ENCODE results near the gene FBXO11.
"Not testable (repeated sequence)": the region's sequence is repeated elsewhere in the genome, so short reads cannot be mapped to it uniquely, and the experiment has no call there.

The FBXO11 gene

DNA sequence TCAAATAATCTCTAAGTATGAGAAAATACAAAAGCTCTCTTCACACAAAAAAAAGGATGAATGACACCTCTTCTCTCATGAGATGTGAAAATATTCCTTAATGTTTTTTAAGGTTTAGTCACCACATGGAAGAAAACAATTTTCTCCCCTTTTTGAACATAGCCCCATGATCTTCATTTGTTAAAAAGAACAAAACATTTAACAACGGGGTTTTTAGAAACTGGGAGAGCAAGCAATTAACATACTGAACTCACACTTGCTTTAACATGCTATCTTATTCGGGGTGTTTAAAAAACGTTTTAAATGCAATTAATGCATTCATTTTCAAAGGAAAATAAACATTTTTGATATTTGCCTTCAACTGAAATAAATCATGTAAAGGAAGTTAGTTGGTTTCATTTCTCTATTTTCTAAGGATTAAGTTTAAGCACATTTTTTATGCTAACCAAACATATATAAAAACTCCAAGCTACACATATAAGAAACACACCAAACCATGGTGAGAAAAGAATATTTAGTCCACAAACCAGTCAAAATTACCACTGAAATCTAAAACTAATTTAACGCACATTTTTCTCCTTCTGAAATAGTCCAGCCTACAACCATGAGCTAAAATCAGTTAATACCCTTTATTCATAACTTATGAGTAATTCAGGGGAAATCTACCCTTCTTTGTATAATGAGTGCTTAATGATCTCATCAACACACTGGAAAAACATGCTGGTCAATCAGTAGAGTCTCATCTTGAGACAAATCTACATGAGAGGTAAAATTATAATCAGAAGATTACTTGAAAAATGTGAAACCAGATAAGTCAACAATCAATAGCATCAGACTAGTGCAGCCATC is 8.2 kb downstream of the FBXO11 start:
- Histone ChIP-seq H3K9me3 (ENCODE audit: control insufficient read depth, low read length) (no peaks in the 10 kb centered on the region), H3K27ac (ENCODE audit: low read depth, low read length, severe bottlenecking) (no peak overlapping the region), H3K36me3 (ENCODE audit: control insufficient read depth, insufficient read depth, low read length) (peaks cover 26% of the 10 kb centered on the region), H3K4me1 (ENCODE audit: control insufficient read depth, insufficient read depth, low read length, poor library complexity, severe bottlenecking) (peaks cover 11% of the 10 kb centered on the region), H3K4me3 (ENCODE audit: extremely low read depth, insufficient read depth, low read length, poor library complexity, severe bottlenecking) (no peak overlapping the region)
- 100% methylated on average over 1 of the region's 4 CpGs; no CpG with 5 or more reads in 1 of the 2 experiments for WGBS, 2 experiments (ENCODE audit: insufficient coverage in 2 of 2)

DNA sequence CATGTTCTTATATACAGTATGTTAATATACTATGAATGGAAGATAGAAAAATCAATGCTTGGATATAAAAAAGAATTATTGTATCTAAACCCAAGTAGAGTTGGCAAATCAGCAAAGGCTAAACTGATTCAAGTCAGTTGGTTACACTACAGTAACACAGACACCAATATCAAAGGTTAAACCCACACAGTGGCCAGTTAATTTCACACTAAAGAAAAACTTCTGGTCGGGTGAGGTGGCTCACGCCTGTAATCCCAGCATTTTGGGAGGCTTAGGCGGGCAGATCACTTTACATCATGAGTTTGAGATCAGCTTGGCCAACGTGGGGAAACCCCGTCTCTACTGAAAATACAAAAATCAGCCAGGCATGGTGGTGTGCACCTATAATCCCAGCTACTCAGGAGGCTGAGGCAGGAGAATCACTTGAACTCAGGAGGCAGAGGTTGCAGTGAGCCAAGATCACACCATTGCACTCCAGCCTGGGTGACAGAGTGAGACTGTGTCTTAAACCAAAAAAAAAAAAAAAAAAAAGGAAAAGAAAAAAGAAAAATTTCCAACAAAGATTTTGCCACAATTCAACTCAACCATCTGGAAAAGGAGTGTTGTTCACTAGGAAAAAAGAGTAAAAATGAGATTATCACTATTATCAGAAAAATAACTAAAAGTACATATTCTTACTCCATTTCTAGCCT is 9.0 kb downstream of the FBXO11 start:
- Histone ChIP-seq H3K36me3 (ENCODE audit: control insufficient read depth, insufficient read depth, low read length) (peaks cover 27% of the 10 kb centered on the region), H3K4me1 (ENCODE audit: control insufficient read depth, insufficient read depth, low read length, poor library complexity, severe bottlenecking) (peaks cover 11% of the 10 kb centered on the region)
- not testable (repeated sequence) for H3K4me3 ChIP-seq (ENCODE audit: extremely low read depth, insufficient read depth, low read length, poor library complexity, severe bottlenecking); H3K27ac ChIP-seq (ENCODE audit: low read depth, low read length, severe bottlenecking); H3K9me3 ChIP-seq (ENCODE audit: control insufficient read depth, low read length)
- 90 to 97% methylated on average over 5 of the region's 5 CpGs for WGBS, 2 experiments (ENCODE audit: insufficient coverage in 2 of 2)

DNA sequence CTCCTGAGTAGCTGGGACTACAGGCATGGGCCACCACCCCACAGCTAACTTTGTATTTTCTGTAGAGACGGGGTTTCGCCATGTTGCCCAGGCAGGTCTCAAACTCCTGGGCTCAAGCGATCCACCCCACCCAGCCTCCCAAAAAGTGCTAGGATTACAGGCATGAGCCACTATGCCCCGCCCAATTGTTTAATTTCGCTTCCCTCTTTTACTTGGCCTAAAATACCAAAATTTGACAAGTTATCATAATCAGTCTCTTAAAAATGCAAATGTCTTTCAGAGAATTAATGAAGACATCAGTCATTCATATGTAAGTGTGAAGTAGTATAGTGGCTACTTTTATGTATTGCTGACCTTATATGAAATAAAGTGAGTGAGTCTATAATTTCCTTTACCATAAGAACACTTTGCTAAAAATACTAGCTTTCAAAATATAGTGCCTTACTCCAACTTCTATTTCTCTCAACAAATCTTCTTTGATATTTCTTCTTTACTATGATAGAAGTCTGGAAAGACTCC is 9.8 kb downstream of the FBXO11 start:
- Histone ChIP-seq H3K4me1 (ENCODE audit: control insufficient read depth, insufficient read depth, low read length, poor library complexity, severe bottlenecking) (peaks cover 7% of the 10 kb centered on the region), H3K4me3 (ENCODE audit: extremely low read depth, insufficient read depth, low read length, poor library complexity, severe bottlenecking) (no peak overlapping the region), H3K9me3 (ENCODE audit: control insufficient read depth, low read length) (no peaks in the 10 kb centered on the region), H3K36me3 (ENCODE audit: control insufficient read depth, insufficient read depth, low read length) (peaks cover 26% of the 10 kb centered on the region), H3K27ac (ENCODE audit: low read depth, low read length, severe bottlenecking) (no peak overlapping the region)
- WGBS, 2 experiments (ENCODE audit: insufficient coverage in 2 of 2), result 89 to 92% methylated on average over 3 to 4 of the region's 5 CpGs

GRCh38 chr2:47893771-47894170 is 12.5 kb downstream of the FBXO11 start:
- Histone ChIP-seq H3K4me1 (ENCODE audit: control insufficient read depth, insufficient read depth, low read length, poor library complexity, severe bottlenecking) (no peaks in the 10 kb centered on the region), H3K36me3 (ENCODE audit: control insufficient read depth, insufficient read depth, low read length) (peaks cover 26% of the 10 kb centered on the region), H3K4me3 (ENCODE audit: extremely low read depth, insufficient read depth, low read length, poor library complexity, severe bottlenecking) (no peak overlapping the region), H3K9me3 (ENCODE audit: control insufficient read depth, low read length) (no peaks in the 10 kb centered on the region), H3K27ac (ENCODE audit: low read depth, low read length, severe bottlenecking) (no peak overlapping the region)
- 80% methylated on average over 1 of the region's 1 CpG; no CpG with 5 or more reads in 1 of the 2 experiments for WGBS, 2 experiments (ENCODE audit: insufficient coverage in 2 of 2)

GRCh38 chr2:47892338-47892730 is 14.0 kb downstream of the FBXO11 start:
- Histone ChIP-seq H3K36me3 (ENCODE audit: control insufficient read depth, insufficient read depth, low read length) (peaks cover 26% of the 10 kb centered on the region), H3K4me1 (ENCODE audit: control insufficient read depth, insufficient read depth, low read length, poor library complexity, severe bottlenecking) (no peaks in the 10 kb centered on the region)
- WGBS, 2 experiments (ENCODE audit: insufficient coverage in 2 of 2), result 100% methylated on average over 1 of the region's 2 CpGs

DNA sequence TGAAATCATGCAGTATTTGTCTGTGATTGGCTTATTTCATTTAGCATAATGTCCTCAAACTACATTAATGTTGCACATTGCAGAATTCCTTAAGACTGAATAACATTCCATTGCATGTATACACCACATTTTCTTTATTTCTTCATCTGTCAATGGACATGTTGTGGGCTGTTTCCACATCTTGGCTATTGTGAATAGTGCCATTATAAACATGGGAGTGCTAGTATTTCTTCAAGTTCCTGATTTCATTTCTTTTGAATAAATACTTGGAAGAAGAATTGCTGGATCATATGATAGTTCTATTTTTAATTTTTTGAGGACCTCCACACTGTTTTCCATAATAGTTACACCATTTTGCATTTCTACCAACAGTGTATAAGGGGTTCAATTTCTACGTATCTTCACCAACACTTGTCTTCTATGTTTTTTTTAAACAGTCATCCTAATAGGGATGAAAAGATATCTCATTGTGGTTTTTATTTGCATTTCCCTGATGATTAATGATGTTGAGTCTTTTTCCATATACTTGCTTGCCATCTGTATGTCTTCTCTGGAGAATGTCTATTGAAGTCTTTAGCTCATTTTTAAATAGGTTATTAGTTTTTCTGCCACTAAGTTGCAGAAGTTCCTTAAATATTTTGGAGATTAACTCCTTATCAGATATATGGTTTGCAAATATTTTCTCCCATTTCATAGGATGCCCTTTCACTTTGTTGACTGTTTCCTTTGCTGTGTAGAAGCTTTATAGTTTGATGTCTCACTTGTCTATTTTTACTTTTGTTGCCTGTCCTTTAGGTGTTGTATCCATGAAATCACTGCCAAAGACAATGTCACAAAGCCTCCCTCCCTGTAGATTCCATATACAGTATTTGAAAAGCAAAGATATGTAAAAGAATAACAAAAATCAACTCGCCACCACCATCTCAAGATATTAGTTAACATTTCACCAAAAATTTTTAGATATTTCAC is 14.6 kb downstream of the FBXO11 start:
- Histone ChIP-seq H3K9me3 (ENCODE audit: control insufficient read depth, low read length) (no peaks in the 10 kb centered on the region), H3K4me1 (ENCODE audit: control insufficient read depth, insufficient read depth, low read length, poor library complexity, severe bottlenecking) (no peaks in the 10 kb centered on the region), H3K27ac (ENCODE audit: low read depth, low read length, severe bottlenecking) (no peak overlapping the region), H3K4me3 (ENCODE audit: extremely low read depth, insufficient read depth, low read length, poor library complexity, severe bottlenecking) (no peak overlapping the region), H3K36me3 (ENCODE audit: control insufficient read depth, insufficient read depth, low read length) (peaks cover 26% of the 10 kb centered on the region)
- no CpG with 5 or more reads among the region's 2 CpGs for WGBS, 2 experiments (ENCODE audit: insufficient coverage in 2 of 2)

More at GRCh38 chr2:47892338-47892730, 14.0 kb downstream of the FBXO11 start:
- H3K27ac ChIP-seq (ENCODE audit: low read depth, low read length, severe bottlenecking), result no peak overlapping the region
- H3K4me3 ChIP-seq (ENCODE audit: extremely low read depth, insufficient read depth, low read length, poor library complexity, severe bottlenecking), result no peak overlapping the region
- no peaks in the 10 kb centered on the region for H3K9me3 ChIP-seq (ENCODE audit: control insufficient read depth, low read length)

GRCh38 chr2:47890711-47891368 is 15.5 kb downstream of the FBXO11 start:
- no peak overlapping the region for H3K27ac ChIP-seq (ENCODE audit: low read depth, low read length, severe bottlenecking)
- WGBS, 2 experiments (ENCODE audit: insufficient coverage in 2 of 2), result 100% methylated on average over 2 of the region's 10 CpGs
- H3K36me3 ChIP-seq (ENCODE audit: control insufficient read depth, insufficient read depth, low read length), result peaks cover 26% of the 10 kb centered on the region
- no peaks in the 10 kb centered on the region for H3K4me1 ChIP-seq (ENCODE audit: control insufficient read depth, insufficient read depth, low read length, poor library complexity, severe bottlenecking)
- no peaks in the 10 kb centered on the region for H3K9me3 ChIP-seq (ENCODE audit: control insufficient read depth, low read length)
- no peak overlapping the region for H3K4me3 ChIP-seq (ENCODE audit: extremely low read depth, insufficient read depth, low read length, poor library complexity, severe bottlenecking)

DNA sequence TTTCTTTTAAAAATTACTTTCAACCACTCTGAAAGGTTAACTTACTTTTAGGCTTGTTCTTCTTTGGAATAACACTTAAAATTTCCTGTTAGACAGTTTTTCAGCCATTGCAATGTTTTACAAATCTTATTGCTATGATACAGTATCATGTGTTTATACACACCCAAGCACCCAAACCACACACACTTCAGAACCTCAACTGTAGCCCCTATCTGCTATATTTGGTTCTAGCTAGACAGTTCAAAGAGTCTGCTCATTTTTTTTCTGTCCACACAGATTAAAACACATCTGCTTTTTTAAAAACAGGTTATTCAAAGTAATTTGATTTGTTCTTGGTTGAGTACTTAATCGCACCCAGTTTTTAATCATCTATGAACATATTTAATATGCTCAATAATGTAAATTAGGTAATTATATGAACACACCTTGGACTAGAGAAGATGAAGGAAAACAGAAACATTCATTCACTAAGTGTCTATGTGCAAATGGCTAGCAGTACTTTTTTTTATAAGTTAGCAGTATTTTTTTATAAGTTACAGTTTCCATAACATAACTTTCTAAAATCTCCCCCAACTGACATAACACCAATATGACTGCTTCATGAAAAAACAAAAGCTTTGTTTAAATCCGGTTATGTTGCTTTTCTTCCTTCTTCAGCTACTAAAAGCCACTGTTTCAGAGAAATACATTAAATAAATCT is 17.6 kb downstream of the FBXO11 start:
- WGBS, 2 experiments (ENCODE audit: insufficient coverage in 2 of 2), result 83% methylated on average over 1 of the region's 2 CpGs; no CpG with 5 or more reads in 1 of the 2 experiments
- peaks cover 36% of the 10 kb centered on the region for H3K36me3 ChIP-seq (ENCODE audit: control insufficient read depth, insufficient read depth, low read length)
- H3K27ac ChIP-seq (ENCODE audit: low read depth, low read length, severe bottlenecking), result no peak overlapping the region
- no peaks in the 10 kb centered on the region for H3K9me3 ChIP-seq (ENCODE audit: control insufficient read depth, low read length)
- H3K4me1 ChIP-seq (ENCODE audit: control insufficient read depth, insufficient read depth, low read length, poor library complexity, severe bottlenecking), result no peaks in the 10 kb centered on the region
- no peak overlapping the region for H3K4me3 ChIP-seq (ENCODE audit: extremely low read depth, insufficient read depth, low read length, poor library complexity, severe bottlenecking)

- no peaks in the 10 kb centered on the region for H3K9me3 ChIP-seq (ENCODE audit: control insufficient read depth, low read length)
- no peak overlapping the region for H3K4me3 ChIP-seq (ENCODE audit: extremely low read depth, insufficient read depth, low read length, poor library complexity, severe bottlenecking)
- no peaks in the 10 kb centered on the region for H3K4me1 ChIP-seq (ENCODE audit: control insufficient read depth, insufficient read depth, low read length, poor library complexity, severe bottlenecking)
- H3K36me3 ChIP-seq (ENCODE audit: control insufficient read depth, insufficient read depth, low read length), result peaks cover 39% of the 10 kb centered on the region
- H3K27ac ChIP-seq (ENCODE audit: low read depth, low read length, severe bottlenecking), result no peak overlapping the region
- WGBS, 2 experiments (ENCODE audit: insufficient coverage in 2 of 2), result no CpG with 5 or more reads among the region's 1 CpG
These were observed 29.4 kb downstream of the FBXO11 start for GRCh38 chr2:47876912-47877311.

All from mesodermal cell (in vitro differentiated cells).